GM12864 (cell line): ENCODE results near the gene OPHN1.

Source experiments
- DNase-seq: peaks from one replicate; pipeline ENCODE4 v3.0.0-alpha.2; 2011; ENCODE audit warnings: low read depth
- H3K4me3 ChIP-seq: 2 replicates; pipeline ENCODE4 v1.5.1; 2011; ENCODE audit warnings: mild to moderate bottlenecking, low read depth, low read length, control low read depth
- TF ChIP-seq, protein P1 (sequence below): IDR thresholded peaks from 2 replicates; pipeline ENCODE4 v1.5.1; 2011; ENCODE audit warnings: low read depth, mild to moderate bottlenecking, moderate library complexity, low read length, control low read depth, inconsistent platforms; ENCODE audit errors: missing control alignments

OPHN1 gene

GRCh38 chrX:68121371-68121770 lies 311.9 kb downstream of the OPHN1 start:
- H3K4me3 ChIP-seq, result no peak overlapping the region
- no peak for DNase-seq
- TF ChIP-seq, protein P1, sequence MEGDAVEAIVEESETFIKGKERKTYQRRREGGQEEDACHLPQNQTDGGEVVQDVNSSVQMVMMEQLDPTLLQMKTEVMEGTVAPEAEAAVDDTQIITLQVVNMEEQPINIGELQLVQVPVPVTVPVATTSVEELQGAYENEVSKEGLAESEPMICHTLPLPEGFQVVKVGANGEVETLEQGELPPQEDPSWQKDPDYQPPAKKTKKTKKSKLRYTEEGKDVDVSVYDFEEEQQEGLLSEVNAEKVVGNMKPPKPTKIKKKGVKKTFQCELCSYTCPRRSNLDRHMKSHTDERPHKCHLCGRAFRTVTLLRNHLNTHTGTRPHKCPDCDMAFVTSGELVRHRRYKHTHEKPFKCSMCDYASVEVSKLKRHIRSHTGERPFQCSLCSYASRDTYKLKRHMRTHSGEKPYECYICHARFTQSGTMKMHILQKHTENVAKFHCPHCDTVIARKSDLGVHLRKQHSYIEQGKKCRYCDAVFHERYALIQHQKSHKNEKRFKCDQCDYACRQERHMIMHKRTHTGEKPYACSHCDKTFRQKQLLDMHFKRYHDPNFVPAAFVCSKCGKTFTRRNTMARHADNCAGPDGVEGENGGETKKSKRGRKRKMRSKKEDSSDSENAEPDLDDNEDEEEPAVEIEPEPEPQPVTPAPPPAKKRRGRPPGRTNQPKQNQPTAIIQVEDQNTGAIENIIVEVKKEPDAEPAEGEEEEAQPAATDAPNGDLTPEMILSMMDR, result no peak

DNA sequence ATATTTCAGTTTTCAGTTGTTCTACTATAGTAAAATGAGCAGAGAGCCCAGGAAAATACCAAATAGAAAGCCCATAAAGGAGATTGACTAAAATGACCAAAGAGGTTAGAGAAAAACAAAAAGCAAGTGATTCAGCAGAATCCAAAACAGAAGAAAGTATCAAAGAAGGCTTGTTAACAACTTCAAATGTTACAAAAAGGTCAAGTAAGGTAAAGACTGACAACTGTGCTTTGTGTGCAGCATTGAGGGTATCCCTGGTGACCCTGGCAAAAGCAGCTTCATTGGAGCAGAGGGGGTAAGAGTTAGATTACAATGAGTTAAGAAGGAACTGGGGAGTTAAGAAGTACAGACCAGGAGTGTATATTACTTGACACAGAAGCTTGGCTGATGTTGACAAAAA lies 317.9 kb downstream of the OPHN1 start:
- no peak overlapping the region for H3K4me3 ChIP-seq
- DNase-seq, result no peak
- TF ChIP-seq, protein P1, result no peak

DNA sequence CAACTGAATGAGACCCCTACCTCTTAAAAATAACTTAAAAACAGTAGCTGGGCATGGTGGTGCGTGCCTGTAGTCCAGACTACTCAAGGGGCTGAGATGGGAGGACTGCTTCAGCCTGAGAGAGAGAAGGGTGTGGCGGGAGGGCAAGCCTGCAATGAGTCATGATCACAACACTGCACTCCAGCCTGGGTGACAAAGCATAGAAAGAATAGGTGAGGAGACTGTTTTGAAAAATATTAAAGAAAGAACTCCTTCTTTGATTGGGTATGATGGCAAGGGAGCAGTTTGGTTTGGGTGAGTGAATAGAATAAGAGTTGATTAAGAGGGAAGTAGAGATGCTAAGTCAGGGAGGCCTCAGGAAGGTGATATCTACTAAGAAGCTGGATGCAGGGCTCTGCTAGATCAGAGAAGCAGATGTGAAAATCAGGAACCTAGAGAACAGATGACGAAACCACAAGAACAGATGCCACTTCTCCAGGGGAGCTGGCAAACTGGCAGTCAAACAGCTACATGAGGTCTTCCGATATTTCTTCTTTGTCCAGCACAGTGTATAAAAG lies 318.6 kb downstream of the OPHN1 start:
- H3K4me3 ChIP-seq, result no peak overlapping the region
- DNase-seq, result no peak
- TF ChIP-seq, protein P1, result no peak

GRCh38 chrX:68113837-68114572 lies 319.3 kb downstream of the OPHN1 start:
- TF ChIP-seq, protein P1, result no peak
- DNase-seq, result no peak

DNA sequence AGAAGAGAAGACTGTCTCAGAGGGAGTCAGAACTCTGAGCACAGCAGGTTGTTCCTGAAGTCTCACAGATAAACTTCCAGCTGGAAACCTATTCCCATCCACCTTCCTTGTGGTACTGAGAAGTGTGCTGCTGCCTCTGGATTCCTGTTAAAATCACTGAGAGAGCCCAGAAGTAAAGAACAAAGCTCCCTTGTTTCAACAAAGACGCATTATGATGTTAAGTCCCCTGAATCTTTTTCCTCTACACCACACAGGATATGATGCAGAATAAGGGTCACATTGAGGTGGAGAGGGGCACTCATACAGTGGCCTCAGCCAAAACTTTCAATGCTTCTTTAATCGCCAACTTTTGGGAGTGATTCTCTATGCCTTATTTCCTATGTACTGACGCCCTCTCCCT lies 321.0 kb downstream of the OPHN1 start:
- no peak overlapping the region for H3K4me3 ChIP-seq
- TF ChIP-seq, protein P1, result no peak
- no peak for DNase-seq

More at GRCh38 chrX:68113837-68114572, 319.3 kb downstream of the OPHN1 start:
- no peak overlapping the region for H3K4me3 ChIP-seq

DNA sequence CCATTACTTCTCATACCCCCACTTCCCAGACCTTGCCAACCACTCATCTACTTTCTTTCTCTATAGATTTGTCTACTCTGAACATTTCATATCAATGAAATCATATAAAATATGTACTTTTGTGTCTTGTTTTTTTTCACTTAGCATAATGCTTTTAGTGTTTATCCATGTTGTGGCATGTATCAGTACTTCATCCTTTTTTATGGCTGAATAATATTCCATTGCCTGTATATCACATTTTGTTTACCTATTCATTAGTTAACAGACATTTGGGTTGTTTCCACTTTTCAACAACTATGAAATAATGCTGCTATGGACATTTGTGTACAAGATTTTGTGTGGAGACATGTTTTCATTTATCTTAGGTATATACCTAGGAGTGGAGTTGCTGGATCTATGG lies 324.1 kb downstream of the OPHN1 start:
- no peak for DNase-seq
- no peak overlapping the region for H3K4me3 ChIP-seq
- TF ChIP-seq, protein P1, result no peak

- DNase-seq, result no peak
- TF ChIP-seq, protein P1, result no peak
- H3K4me3 ChIP-seq, result no peak overlapping the region
Observed at GRCh38 chrX:68098431-68098830, 334.9 kb downstream of the OPHN1 start.
